ENCODE data around the gene KLHL42.
A peak's percentile ranks its signal among the peaks of the same experiment; 100 is the strongest.
"Not testable (repeated sequence)": the region's sequence is repeated elsewhere in the genome, so short reads cannot be mapped to it uniquely, and the experiment has no call there.

The KLHL42 gene

GRCh38 chr12:27779920-27780611 is at the start of gene KLHL42, which contains the start of gene MANSC4:
Gene KLHL42 (plus strand): TSS chr12:27780233. CDS start chr12:27780331, 98 bp downstream.
Gene MANSC4 (minus strand): TSS chr12:27780236. CDS start chr12:27771276, 8,960 bp downstream.
- peak within 1 kb of the TSS; percentile 70 for H3K4me3 ChIP-seq (ENCODE audit: low read depth, low read length)
- DNase-seq (ENCODE audit: low read depth): peak; percentile 35
- no peak for TF ChIP-seq CTCF (IDR thresholded peaks at IDR 0.05; ENCODE audit: control insufficient read depth, extremely low read depth, insufficient read depth)

GRCh38 chr12:27732281-27732680 is 47.8 kb upstream of the KLHL42 start:
- H3K4me3 ChIP-seq (ENCODE audit: low read depth, low read length): no peak overlapping the region
- no peak for DNase-seq (ENCODE audit: low read depth)
- peak; percentile 39 for TF ChIP-seq CTCF (IDR thresholded peaks at IDR 0.05; ENCODE audit: control insufficient read depth, extremely low read depth, insufficient read depth)

GRCh38 chr12:27733052-27733656 is 46.9 kb upstream of the KLHL42 start:
- no peak for DNase-seq (ENCODE audit: low read depth)
- peak; percentile 90 for TF ChIP-seq CTCF (IDR thresholded peaks at IDR 0.05; ENCODE audit: control insufficient read depth, extremely low read depth, insufficient read depth)
- no peak overlapping the region for H3K4me3 ChIP-seq (ENCODE audit: low read depth, low read length)

GRCh38 chr12:27733791-27734190 is 46.2 kb upstream of the KLHL42 start:
- H3K4me3 ChIP-seq (ENCODE audit: low read depth, low read length): no peak overlapping the region
- no peak for DNase-seq (ENCODE audit: low read depth)
- no peak for TF ChIP-seq CTCF (IDR thresholded peaks at IDR 0.05; ENCODE audit: control insufficient read depth, extremely low read depth, insufficient read depth)

- not testable (repeated sequence) for DNase-seq (ENCODE audit: low read depth); H3K4me3 ChIP-seq (ENCODE audit: low read depth, low read length)
These were observed 45.7 kb upstream of the KLHL42 start for GRCh38 chr12:27734321-27734720.

- DNase-seq (ENCODE audit: low read depth): no peak
- no peak for TF ChIP-seq CTCF (IDR thresholded peaks at IDR 0.05; ENCODE audit: control insufficient read depth, extremely low read depth, insufficient read depth)
- no peak overlapping the region for H3K4me3 ChIP-seq (ENCODE audit: low read depth, low read length)
These were observed 36.4 kb upstream of the KLHL42 start for GRCh38 chr12:27743601-27744000.

- not testable (repeated sequence) for DNase-seq (ENCODE audit: low read depth); H3K4me3 ChIP-seq (ENCODE audit: low read depth, low read length)
These were observed 34.3 kb upstream of the KLHL42 start for GRCh38 chr12:27745734-27746133.

Data from LNCaP clone FGC (cell line).